B cell (primary cell): Measurements from ENCODE around the gene PTPRM. TPM values are rescaled to one million over a fixed set of nuclear protein-coding genes. Genes with fewer than 3 reads are reported as not detected.

ENCODE experiments used
- ATAC-seq: fragments of 200-7000 bp; cut with Tn5 transposase; one replicate; pipeline ENCODE4 v1.10.0; 2021; ENCODE audit warnings: low read depth, mild to moderate bottlenecking, moderate number of reproducible peaks, moderate library complexity
- CTCF ChIA-PET: fragments of 350-600 bp; sonication (Branson Sonifier 250); formaldehyde crosslinking; loops from one replicate; lab custom pipeline; 2021; ENCODE audit warnings: antibody characterized with exemption, inconsistent platforms; lab: Charles Lee
- POLR2A ChIA-PET: fragments of 350-600 bp; sonication (Branson Sonifier 250); formaldehyde crosslinking; loops from one replicate; lab custom pipeline; 2021; ENCODE audit warnings: antibody characterized with exemption; lab: Charles Lee
- DNase-seq: peaks from one replicate; pipeline ENCODE4 v3.0.0; 2013
- H2AFZ ChIP-seq: 2 replicates; pipeline ENCODE4 v1.6.1; 2012; ENCODE audit warnings: mild to moderate bottlenecking, low read depth, low read length; ENCODE audit not compliant: insufficient read depth, poor library complexity, severe bottlenecking
- H3K27ac ChIP-seq, 2 donors: 1 replicate in 1 of 2; 2 replicates in 1 of 2; pipeline ENCODE4 v1.5.1; 2012 to 2013; ENCODE audit warnings: low read length in 2 of 2, mild to moderate bottlenecking in 2 of 2, moderate library complexity in 1 of 2
- H3K27me3 ChIP-seq, 4 experiments: fragments of 200-600 bp in 1 of 4; sonication (generic) in 1 of 4; replicated peaks in 1 of 4; 1 replicate in 2 of 4; 2 replicates in 2 of 4; pipeline versions ENCODE4 v1.6.1 to v1.7.0; 2013 to 2016; ENCODE audit warnings: low read length in 3 of 4, mild to moderate bottlenecking in 2 of 4, mixed read lengths in 1 of 4, moderate library complexity in 1 of 4; ENCODE audit not compliant: insufficient read depth in 4 of 4, control insufficient read depth in 3 of 4; ENCODE audit errors: control extremely low read depth in 1 of 4
- H3K36me3 ChIP-seq, 2 experiments: replicated peaks in 1 of 2; 1 replicate in 1 of 2; 2 replicates in 1 of 2; pipeline versions ENCODE4 v1.6.1 to v1.7.1; 2013; ENCODE audit warnings: low read length in 1 of 2; ENCODE audit not compliant: insufficient read depth in 2 of 2, control insufficient read depth in 1 of 2; ENCODE audit errors: control extremely low read depth in 1 of 2, extremely low read depth in 1 of 2
- H3K4me1 ChIP-seq, 2 donors: fragments of 200-600 bp in 1 of 2; sonication (generic) in 1 of 2; 1 replicate in 1 of 2; 2 replicates in 1 of 2; pipeline versions ENCODE4 v1.5.1 to v1.6.1; 2013 to 2017; ENCODE audit warnings: low read length in 2 of 2; ENCODE audit not compliant: control insufficient read depth in 2 of 2, insufficient read depth in 2 of 2
- H3K4me2 ChIP-seq: replicated peaks from 2 replicates; pipeline ENCODE3; 2012; ENCODE audit warnings: mild to moderate bottlenecking, low read depth, low read length; ENCODE audit not compliant: poor library complexity, severe bottlenecking
- H3K4me3 ChIP-seq, 5 experiments: fragments of 200-600 bp in 1 of 5; sonication (generic) in 1 of 5; 1 replicate in 3 of 5; 2 replicates in 2 of 5; pipeline versions ENCODE4 v1.5.1 to v1.7.0; 2011 to 2016; ENCODE audit warnings: low read length in 4 of 5, mild to moderate bottlenecking in 4 of 5, low read depth in 2 of 5, control low read depth in 1 of 5, moderate library complexity in 1 of 5; ENCODE audit not compliant: insufficient read depth in 1 of 5; ENCODE audit errors: control extremely low read depth in 1 of 5, extremely low read depth in 1 of 5
- H3K79me2 ChIP-seq: fragments of 200-600 bp; sonication (generic); one replicate; pipeline ENCODE4 v1.6.0; 2016; ENCODE audit warnings: low read length; ENCODE audit not compliant: control insufficient read depth, insufficient read depth
- H3K9ac ChIP-seq: fragments of 200-600 bp; sonication (generic); 2 replicates; pipeline ENCODE4 v1.6.1; 2017; ENCODE audit warnings: mild to moderate bottlenecking, low read length, moderate library complexity
- H3K9me3 ChIP-seq, 3 donors: one replicate each; pipeline versions ENCODE4 v1.6.1 to v1.7.1; 2013; ENCODE audit warnings: low read length in 2 of 3; ENCODE audit not compliant: control insufficient read depth in 2 of 3, insufficient read depth in 1 of 3; ENCODE audit errors: control extremely low read depth in 1 of 3
- H4K20me1 ChIP-seq: 2 replicates; pipeline ENCODE4 v1.6.0; 2012; ENCODE audit warnings: mild to moderate bottlenecking, low read length; ENCODE audit not compliant: insufficient read depth, control insufficient read depth, poor library complexity, severe bottlenecking
- H3K27ac Mint-ChIP-seq: one replicate; pipeline ENCODE4 v1.8.0; 2021; ENCODE audit warnings: mixed read lengths
- H3K27me3 Mint-ChIP-seq: one replicate; pipeline ENCODE4 v1.8.0; 2021; ENCODE audit warnings: mixed read lengths
- H3K4me1 Mint-ChIP-seq: one replicate; pipeline ENCODE4 v1.8.0; 2021; ENCODE audit warnings: mixed read lengths
- H3K4me3 Mint-ChIP-seq: one replicate; pipeline ENCODE4 v1.8.0; 2021; ENCODE audit warnings: mixed read lengths
- H3K9me3 Mint-ChIP-seq: one replicate; pipeline ENCODE4 v1.8.0; 2022; ENCODE audit warnings: mixed read lengths; ENCODE audit not compliant: insufficient read depth
- EZH2 ChIP-seq: IDR thresholded peaks from 2 replicates; pipeline ENCODE4 v1.6.1; 2012; ENCODE audit warnings: borderline replicate concordance, low read depth, mild to moderate bottlenecking, moderate library complexity, low read length; ENCODE audit not compliant: insufficient read depth, poor library complexity, severe bottlenecking
- WGBS: methylation state at CpG from one replicate; pipeline ENCODE4 v1.1.5; 2013; ENCODE audit warnings: missing lambda C conversion rate; ENCODE audit not compliant: insufficient coverage; 5-methylcytosine and 5-hydroxymethylcytosine counted together
- intact Hi-C: fragments of 100-400 bp; cut with micrococcal nuclease; formaldehyde crosslinking; loops from one replicate; pipeline ENCODE4 v1.10.0; 2022
- polyA plus RNA-seq: library from polyadenylated mRNA; depleted of rRNA; stranded (reverse); fragments of >200 nt; gene quantifications from 2 replicates; pipeline ENCODE4 v1.2.3, GENCODE V29; 2012
- total RNA-seq, 2 donors: library from RNA; stranded (reverse); fragments of 120-200 nt in 1 of 2; gene quantifications; 1 replicate in 1 of 2; 2 replicates in 1 of 2; pipeline versions ENCODE4 v1.2.3 to v1.2.4, GENCODE V29; 2013 to 2022
- TF ChIP-seq, protein P1 (sequence below): fragments of 200-600 bp; IDR thresholded peaks from one replicate; pipeline ENCODE4 v1.8.0; 2022; ENCODE audit warnings: antibody characterized with exemption, mild to moderate bottlenecking

The PTPRM gene
- total and polyA plus RNA-seq, 2 donors (not counting 1 experiment from before 2014, with no cell fraction given) = 0.20 to 0.89 TPM

DNA sequence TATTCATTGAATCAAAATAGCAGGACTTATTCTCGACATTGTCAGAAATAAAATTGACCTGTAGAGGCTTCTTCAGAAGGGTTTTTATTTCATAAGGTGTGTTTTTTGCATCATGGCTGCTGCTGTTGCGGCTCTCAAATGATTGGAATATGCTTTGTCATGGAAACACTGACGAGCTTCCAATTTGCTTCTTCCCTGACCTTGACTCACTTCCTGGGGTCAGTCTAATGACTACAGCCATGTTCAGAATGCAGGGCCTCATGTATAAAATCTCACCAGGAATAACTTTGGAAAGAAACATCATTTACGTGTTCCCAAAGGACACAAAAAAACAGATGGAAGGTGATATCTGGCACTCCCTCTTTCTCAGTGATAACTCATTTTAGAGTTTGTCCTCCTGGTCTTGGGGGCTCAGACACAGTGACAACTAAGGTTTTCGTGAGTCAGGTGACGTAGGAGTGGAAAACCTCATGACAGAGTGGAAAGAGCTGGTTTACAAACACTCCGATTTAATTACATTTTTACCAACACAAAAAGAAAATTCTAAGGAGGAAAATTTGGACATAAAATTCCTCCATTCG is 575.1 kb downstream of the PTPRM start:
- CTCF ChIA-PET = no interaction called here
- Histone ChIP-seq H3K27me3 (no peaks in the 10 kb centered on the region), H3K36me3 (no peaks in the 10 kb centered on the region), H3K4me2 (no peak overlapping the region), H3K79me2 (no peaks in the 10 kb centered on the region), H3K4me3 (no peak overlapping the region), H4K20me1 (no peaks in the 10 kb centered on the region), H3K27ac (no peak overlapping the region), H2AFZ (no peak overlapping the region), H3K4me1 (no peaks in the 10 kb centered on the region), H3K9me3 (peaks cover 0 to 13% (median 0%) of the 10 kb centered on the region in 3 donors), H3K9ac (no peak overlapping the region)
- TF ChIP-seq, protein P1, sequence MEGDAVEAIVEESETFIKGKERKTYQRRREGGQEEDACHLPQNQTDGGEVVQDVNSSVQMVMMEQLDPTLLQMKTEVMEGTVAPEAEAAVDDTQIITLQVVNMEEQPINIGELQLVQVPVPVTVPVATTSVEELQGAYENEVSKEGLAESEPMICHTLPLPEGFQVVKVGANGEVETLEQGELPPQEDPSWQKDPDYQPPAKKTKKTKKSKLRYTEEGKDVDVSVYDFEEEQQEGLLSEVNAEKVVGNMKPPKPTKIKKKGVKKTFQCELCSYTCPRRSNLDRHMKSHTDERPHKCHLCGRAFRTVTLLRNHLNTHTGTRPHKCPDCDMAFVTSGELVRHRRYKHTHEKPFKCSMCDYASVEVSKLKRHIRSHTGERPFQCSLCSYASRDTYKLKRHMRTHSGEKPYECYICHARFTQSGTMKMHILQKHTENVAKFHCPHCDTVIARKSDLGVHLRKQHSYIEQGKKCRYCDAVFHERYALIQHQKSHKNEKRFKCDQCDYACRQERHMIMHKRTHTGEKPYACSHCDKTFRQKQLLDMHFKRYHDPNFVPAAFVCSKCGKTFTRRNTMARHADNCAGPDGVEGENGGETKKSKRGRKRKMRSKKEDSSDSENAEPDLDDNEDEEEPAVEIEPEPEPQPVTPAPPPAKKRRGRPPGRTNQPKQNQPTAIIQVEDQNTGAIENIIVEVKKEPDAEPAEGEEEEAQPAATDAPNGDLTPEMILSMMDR = no peak
- no peak for TF ChIP-seq EZH2
- Mint-ChIP-seq H3K27me3 (no peaks in the 10 kb centered on the region), H3K27ac (no peak overlapping the region), H3K4me1 (no peaks in the 10 kb centered on the region), H3K4me3 (no peak overlapping the region), H3K9me3 (peaks cover 3% of the 10 kb centered on the region)
- no peak for DNase-seq
- POLR2A ChIA-PET = no interaction called here
- ATAC-seq = no peak
- intact Hi-C loops = no loop called here
- 65% methylated on average over 4 of the region's 8 CpGs for WGBS

GRCh38 chr18:8142932-8143331 is 575.8 kb downstream of the PTPRM start:
- peaks cover 4% of the 10 kb centered on the region for H3K9me3 Mint-ChIP-seq
- no peaks in the 10 kb centered on the region for H3K27me3 ChIP-seq
- ATAC-seq (no peak), DNase-seq (no peak)
- H3K4me1 Mint-ChIP-seq = no peaks in the 10 kb centered on the region
- intact Hi-C loops = no loop called here
- no peak for TF ChIP-seq EZH2
- H3K27ac ChIP-seq = no peak overlapping the region
- ChIA-PET POLR2A (no interaction called here), CTCF (interaction anchor here (0.9 kb wide), 1 partner anchor 12 kb away, joined by 3 read pairs; no protein-coding TSS in a partner anchor)
- no peak overlapping the region for H2AFZ ChIP-seq
- no peak overlapping the region for H3K4me3 Mint-ChIP-seq
- H3K9me3 ChIP-seq = peaks cover 0 to 13% (median 0%) of the 10 kb centered on the region in 3 donors
- H3K4me2 ChIP-seq = no peak overlapping the region
- 100% methylated on average over 1 of the region's 2 CpGs for WGBS
- H3K36me3 ChIP-seq = no peaks in the 10 kb centered on the region
- no peak overlapping the region for H3K4me3 ChIP-seq
- H3K27ac Mint-ChIP-seq = no peak overlapping the region
- no peaks in the 10 kb centered on the region for H4K20me1 ChIP-seq
- H3K9ac ChIP-seq = no peak overlapping the region
- no peaks in the 10 kb centered on the region for H3K79me2 ChIP-seq
- no peaks in the 10 kb centered on the region for H3K27me3 Mint-ChIP-seq
- no peaks in the 10 kb centered on the region for H3K4me1 ChIP-seq
